Right lobe of liver (tissue), 6 donors: ENCODE measurements around the gene DENND4A. TPM values are rescaled to one million over a fixed set of nuclear protein-coding genes. Genes with fewer than 3 reads are reported as not detected.

ENCODE experiments used
- ATAC-seq, 4 donors: fragments of 200-7000 bp; cut with Tn5 transposase; one replicate each; pipeline ENCODE4 v1.9.1; 2020; ENCODE audit warnings: mild to moderate bottlenecking in 4 of 4, moderate library complexity in 4 of 4
- DNase-seq, 3 donors: peaks; one replicate each; pipeline ENCODE4 v3.0.0-alpha.2; 2020
- H3K27ac ChIP-seq, 3 donors: fragments of 200-600 bp; one replicate each; pipeline ENCODE4 v1.8.0; 2022
- H3K27me3 ChIP-seq, 2 donors: fragments of 200-600 bp; one replicate each; pipeline ENCODE4 v1.8.0; 2022
- H3K36me3 ChIP-seq, 4 donors: fragments of 200-600 bp; sonication (generic) in 1 of 4; one replicate each; pipeline versions ENCODE4 v1.5.1 to v1.8.0; 2017 to 2022; ENCODE audit warnings: control low read depth in 1 of 4
- H3K4me1 ChIP-seq, 4 donors: fragments of 200-600 bp; sonication (generic) in 1 of 4; one replicate each; pipeline versions ENCODE4 v1.5.1 to v1.8.0; 2017 to 2022; ENCODE audit warnings: control low read depth in 1 of 4
- H3K4me3 ChIP-seq, 3 donors: fragments of 200-600 bp; one replicate each; pipeline ENCODE4 v1.8.0; 2022
- H3K9me3 ChIP-seq, 4 donors: fragments of 200-600 bp; sonication (generic) in 1 of 4; one replicate each; pipeline versions ENCODE4 v1.5.1 to v1.8.0; 2017 to 2022; ENCODE audit warnings: control low read depth in 1 of 4
- CTCF ChIP-seq, 4 donors: fragments of 200-600 bp in 3 of 4; fragments of 450-650 bp in 1 of 4; IDR thresholded peaks; one replicate each; pipeline versions ENCODE4 v1.5.1 to v1.8.0; 2016 to 2022; ENCODE audit warnings: antibody characterized with exemption in 4 of 4, mild to moderate bottlenecking in 2 of 4
- POLR2A ChIP-seq: fragments of 450-650 bp; IDR thresholded peaks from one replicate; pipeline ENCODE4 v1.6.1; 2017; ENCODE audit warnings: antibody characterized with exemption, mild to moderate bottlenecking
- WGBS: methylation state at CpG from one replicate; pipeline ENCODE4 v1.1.6; 2018; ENCODE audit warnings: low coverage, low lambda C conversion rate; ENCODE audit not compliant: insufficient coverage; ENCODE audit errors: missing lambda C conversion rate; 5-methylcytosine and 5-hydroxymethylcytosine counted together
- intact Hi-C, 2 donors: fragments of 100-400 bp; cut with DNase I; formaldehyde crosslinking; loops; one replicate each; pipeline versions ENCODE4 v1.11.2 to v1.14.1; 2022
- total RNA-seq, 6 experiments: library from RNA; depleted of rRNA in 2 of 6; stranded (reverse); fragments of >200 nt in 2 of 6; fragmentation: NEBNext Ultra II Directional in 3 of 6; extraction: Animal tissue kit (Norgen Biotek cat#: 25700) in 3 of 6; gene quantifications; one replicate each; pipeline versions ENCODE4 v1.1.0 to v1.2.4, GENCODE V29; 2016 to 2023
- donor health status: DM: no; HTN: yes; CAD: no.
- donor health status: DM: no; HTN: no; CAD: no.
- donor health status: DM: no; HTN: no; CAD: no.
- donor health status: DM: no; HTN: yes; CAD: no.
- donor health status: DM: no; HTN: yes; CAD: no.

DENND4A gene
- total RNA-seq, 6 experiments from 2014 or later: 12.7 to 32.4 (median 21.5) TPM

GRCh38 chr15:65795663-65796216 is 3.6 kb upstream of the DENND4A start:
- TF ChIP-seq POLR2A: no peak
- no peak for TF ChIP-seq CTCF (IDR thresholded peaks at IDR 0.05)
- 63% methylated on average over 3 of the region's 3 CpGs for WGBS
- no peak overlapping the region for H3K4me3 ChIP-seq
- ATAC-seq (no peak), DNase-seq (no peak)
- H3K36me3 ChIP-seq: no peaks in the 10 kb centered on the region
- no peak overlapping the region for H3K27ac ChIP-seq
- intact Hi-C loops: no loop called here
- H3K9me3 ChIP-seq: no peaks in the 10 kb centered on the region
- H3K27me3 ChIP-seq: no peaks in the 10 kb centered on the region
- H3K4me1 ChIP-seq: peaks cover 0 to 5% (median 0%) of the 10 kb centered on the region in 4 donors

GRCh38 chr15:65793818-65794104 is 1.7 kb upstream of the DENND4A start:
- 91% methylated on average over 1 of the region's 2 CpGs for WGBS
- Histone ChIP-seq H3K27me3 (no peaks in the 10 kb centered on the region), H3K36me3 (no peaks in the 10 kb centered on the region), H3K4me3 (no peak overlapping the region), H3K4me1 (peaks cover 0 to 15% (median 5%) of the 10 kb centered on the region in 4 donors), H3K27ac (no peak overlapping the region), H3K9me3 (no peaks in the 10 kb centered on the region)
- DNase-seq (no peak), ATAC-seq (no peak)
- intact Hi-C loops: no loop called here
- TF ChIP-seq CTCF (IDR thresholded peaks at IDR 0.05) (no peak), POLR2A (no peak)

GRCh38 chr15:65792988-65793817 is 1.1 kb upstream of the DENND4A start:
- ATAC-seq: no peak
- WGBS: 86% methylated on average over 13 of the region's 13 CpGs
- H3K36me3 ChIP-seq: no peaks in the 10 kb centered on the region
- peaks cover 0 to 20% (median 5%) of the 10 kb centered on the region in 4 donors for H3K4me1 ChIP-seq
- no peaks in the 10 kb centered on the region for H3K27me3 ChIP-seq
- H3K9me3 ChIP-seq: no peaks in the 10 kb centered on the region
- intact Hi-C loops: no loop called here
- TF ChIP-seq POLR2A (no peak), CTCF (IDR thresholded peaks at IDR 0.05) (no peak)
- peak overlapping the region; percentile 98 to 99 (median 98) for H3K27ac ChIP-seq
- peak overlapping the region; percentile 71 to 78 (median 77) for H3K4me3 ChIP-seq
- no peak for DNase-seq

GRCh38 chr15:65791335-65792137 is 557 bp downstream of the DENND4A start:
- Histone ChIP-seq H3K36me3 (no peaks in the 10 kb centered on the region), H3K4me3 (peak overlapping the region; percentile 71 to 78 (median 77)), H3K4me1 (peaks cover 0 to 33% (median 10%) of the 10 kb centered on the region in 4 donors), H3K27ac (peak overlapping the region; percentile 98 to 99 (median 98)), H3K27me3 (no peaks in the 10 kb centered on the region), H3K9me3 (no peaks in the 10 kb centered on the region)
- WGBS: 0% methylated on average over 10 of the region's 69 CpGs
- ATAC-seq (peak; percentile 26 to 57 (median 34)), DNase-seq (peak; percentile 80 to 83 (median 82))
- intact Hi-C loops: no loop called here
- TF ChIP-seq CTCF (IDR thresholded peaks at IDR 0.05): no peak
- TF ChIP-seq POLR2A: no peak
